Measurements from ENCODE around the gene PIK3CD. TPM values are rescaled to one million over a fixed set of nuclear protein-coding genes. Genes with fewer than 3 reads are reported as not detected.
"Not testable (repeated sequence)": the region's sequence is repeated elsewhere in the genome, so short reads cannot be mapped to it uniquely, and the experiment has no call there.

The PIK3CD gene
- total and polyA plus RNA-seq, 5 experiments from 2014 or later = 56.8 to 343 (median 166) TPM

- Mint-ChIP-seq H3K4me3 (no peak overlapping the region), H3K36me3 (peaks cover 0 to 9% (median 0%) of the 10 kb centered on the region in 3 donors), H3K27ac (no peak overlapping the region), H3K27me3 (no peaks in the 10 kb centered on the region), H3K4me1 (no peaks in the 10 kb centered on the region), H3K9me3 (no peaks in the 10 kb centered on the region)
- DNase-seq (no peak), ATAC-seq (no peak)
- POLR2A ChIA-PET = no interaction called here
Observed at GRCh38 chr1:9610548-9610947, 41.0 kb upstream of the PIK3CD start.

- Mint-ChIP-seq H3K4me1 (no peaks in the 10 kb centered on the region), H3K27ac (no peak overlapping the region)
- no peak for ATAC-seq
Observed at GRCh38 chr1:9611716-9612115, 39.8 kb upstream of the PIK3CD start.

DNA sequence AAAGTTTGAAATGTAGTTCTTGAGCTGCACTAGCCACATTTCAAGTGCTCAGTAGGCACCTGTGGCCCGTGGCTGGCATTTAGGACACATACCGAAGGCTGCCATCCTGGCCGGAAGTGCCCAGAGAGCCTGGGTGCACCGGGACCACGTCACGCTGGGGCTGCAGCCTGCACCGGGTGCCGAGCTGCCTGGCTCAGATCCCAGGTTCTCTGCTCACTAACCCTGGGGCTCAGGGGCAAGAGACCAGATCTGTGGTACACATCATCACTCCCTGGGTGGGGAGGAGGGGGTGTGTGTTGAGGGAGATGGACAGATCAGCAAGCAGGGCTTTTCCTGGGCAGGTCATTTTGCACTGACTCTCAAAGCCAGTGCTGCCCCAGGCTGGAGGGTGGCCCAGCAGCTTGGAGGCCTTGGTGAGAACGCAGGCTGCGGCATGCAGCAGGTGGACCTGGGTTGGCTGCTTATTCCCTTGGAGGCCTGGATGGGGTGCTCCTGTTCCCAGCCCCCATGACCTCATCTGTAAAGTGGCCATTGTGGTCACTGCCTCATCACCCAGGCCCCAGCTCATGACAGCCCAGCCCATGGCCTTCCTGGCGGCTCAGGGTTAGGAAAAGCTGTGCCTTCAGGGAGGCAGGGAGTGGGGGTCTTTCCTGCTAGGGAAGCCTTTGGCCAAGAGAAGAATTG is 39.2 kb upstream of the PIK3CD start:
- Mint-ChIP-seq H3K27ac (no peak overlapping the region), H3K4me3 (no peak overlapping the region), H3K36me3 (peaks cover 0 to 9% (median 0%) of the 10 kb centered on the region in 3 donors), H3K4me1 (no peaks in the 10 kb centered on the region), H3K27me3 (no peaks in the 10 kb centered on the region), H3K9me3 (no peaks in the 10 kb centered on the region)
- ATAC-seq = no peak
- POLR2A ChIA-PET = no interaction called here
- no peak for DNase-seq

More at GRCh38 chr1:9611716-9612115, 39.8 kb upstream of the PIK3CD start:
- POLR2A ChIA-PET = interaction anchor here (0.6 kb wide), 1 partner anchor 807 kb away, joined by 5 read pairs; no protein-coding TSS in a partner anchor
- H3K36me3 Mint-ChIP-seq = peaks cover 0 to 9% (median 0%) of the 10 kb centered on the region in 3 donors
- H3K4me3 Mint-ChIP-seq = no peak overlapping the region
- H3K9me3 Mint-ChIP-seq = no peaks in the 10 kb centered on the region
- DNase-seq = peak in 1 of 10 donors; percentile 57
- H3K27me3 Mint-ChIP-seq = no peaks in the 10 kb centered on the region

DNA sequence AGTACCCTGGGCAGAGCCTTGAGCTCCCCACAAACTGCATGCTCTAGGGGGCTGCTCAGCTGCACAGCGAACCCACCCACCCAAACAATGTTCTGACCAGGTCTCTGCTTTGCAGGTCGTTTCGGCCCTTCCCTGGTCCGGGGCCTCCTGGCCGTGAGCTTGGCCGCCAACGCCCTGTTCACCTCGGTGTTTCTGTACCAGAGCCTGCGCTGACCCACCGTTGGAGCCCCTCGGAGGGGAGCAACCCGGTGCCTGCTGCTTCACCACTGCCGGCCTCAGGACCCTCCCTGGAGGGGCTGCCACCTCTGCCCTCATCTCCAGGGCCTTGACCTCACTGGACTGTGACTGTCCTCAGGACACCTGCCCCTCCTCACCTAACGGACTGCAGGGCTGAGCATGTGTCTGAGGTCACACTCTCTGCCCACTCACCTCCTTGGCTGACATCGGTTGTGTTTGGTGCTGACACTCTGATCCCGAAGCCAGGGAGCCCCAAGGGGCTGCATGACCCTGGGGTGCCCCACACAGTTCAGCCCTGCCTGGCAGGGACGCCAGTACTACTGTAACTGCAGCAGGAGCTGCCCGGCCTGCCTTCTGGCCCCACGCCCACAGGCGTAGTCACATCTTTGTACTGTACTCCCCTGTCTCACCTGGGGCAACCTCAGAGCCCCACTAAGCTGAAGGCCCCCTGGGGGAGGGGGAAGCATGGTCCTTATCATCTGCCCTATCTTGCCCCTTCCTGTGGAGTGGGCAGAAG is 38.5 kb upstream of the PIK3CD start:
- ATAC-seq (no peak), DNase-seq (peak in 1 of 10 donors; percentile 57)
- no peak overlapping the region for H3K27ac Mint-ChIP-seq
- peaks cover 0 to 9% (median 0%) of the 10 kb centered on the region in 3 donors for H3K36me3 Mint-ChIP-seq
- H3K27me3 Mint-ChIP-seq = no peaks in the 10 kb centered on the region
- no peak overlapping the region for H3K4me3 Mint-ChIP-seq
- POLR2A ChIA-PET = no interaction called here
- H3K4me1 Mint-ChIP-seq = no peaks in the 10 kb centered on the region
- no peaks in the 10 kb centered on the region for H3K9me3 Mint-ChIP-seq

DNA sequence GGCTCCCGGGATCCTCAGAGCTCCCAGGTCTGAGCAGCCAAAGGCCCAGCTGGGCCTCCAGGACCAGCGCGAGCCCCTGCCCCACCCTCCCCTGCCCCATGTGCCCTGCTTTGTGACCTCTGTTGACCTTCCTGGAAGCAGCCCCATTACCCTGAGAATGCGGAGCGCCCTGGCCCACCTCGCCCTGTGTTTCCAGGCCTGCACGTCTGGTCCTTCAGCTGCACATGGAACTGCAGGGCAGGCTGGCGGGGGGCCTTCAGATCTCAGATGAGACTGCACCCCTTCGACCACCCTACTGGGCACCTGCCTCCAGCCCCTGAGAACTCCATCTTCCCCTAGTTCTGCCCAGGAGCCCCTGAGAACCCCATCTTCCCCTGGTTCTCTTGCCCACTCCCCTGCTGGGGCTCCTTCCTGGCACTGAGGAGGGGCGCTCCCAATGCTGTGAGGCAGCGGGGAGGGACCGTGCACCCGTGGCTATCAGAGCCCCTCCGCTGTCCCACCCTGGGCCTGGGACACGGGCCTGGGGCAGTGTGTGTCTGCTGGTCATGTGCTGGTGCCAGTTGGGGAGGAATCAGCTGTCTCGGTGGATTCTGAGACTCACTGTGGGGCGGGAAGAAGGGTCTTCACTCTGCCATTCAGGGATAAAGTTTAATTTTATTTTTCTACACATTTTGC is 37.8 kb upstream of the PIK3CD start:
- ATAC-seq (no peak), DNase-seq (no peak)
- H3K27ac Mint-ChIP-seq = no peak overlapping the region
- H3K36me3 Mint-ChIP-seq = peaks cover 0 to 9% (median 0%) of the 10 kb centered on the region in 3 donors
- H3K4me1 Mint-ChIP-seq = no peaks in the 10 kb centered on the region
- no peak overlapping the region for H3K4me3 Mint-ChIP-seq
- peaks cover 0 to 1% (median 0%) of the 10 kb centered on the region in 5 donors for H3K27me3 Mint-ChIP-seq
- POLR2A ChIA-PET = no interaction called here
- no peaks in the 10 kb centered on the region for H3K9me3 Mint-ChIP-seq

DNA sequence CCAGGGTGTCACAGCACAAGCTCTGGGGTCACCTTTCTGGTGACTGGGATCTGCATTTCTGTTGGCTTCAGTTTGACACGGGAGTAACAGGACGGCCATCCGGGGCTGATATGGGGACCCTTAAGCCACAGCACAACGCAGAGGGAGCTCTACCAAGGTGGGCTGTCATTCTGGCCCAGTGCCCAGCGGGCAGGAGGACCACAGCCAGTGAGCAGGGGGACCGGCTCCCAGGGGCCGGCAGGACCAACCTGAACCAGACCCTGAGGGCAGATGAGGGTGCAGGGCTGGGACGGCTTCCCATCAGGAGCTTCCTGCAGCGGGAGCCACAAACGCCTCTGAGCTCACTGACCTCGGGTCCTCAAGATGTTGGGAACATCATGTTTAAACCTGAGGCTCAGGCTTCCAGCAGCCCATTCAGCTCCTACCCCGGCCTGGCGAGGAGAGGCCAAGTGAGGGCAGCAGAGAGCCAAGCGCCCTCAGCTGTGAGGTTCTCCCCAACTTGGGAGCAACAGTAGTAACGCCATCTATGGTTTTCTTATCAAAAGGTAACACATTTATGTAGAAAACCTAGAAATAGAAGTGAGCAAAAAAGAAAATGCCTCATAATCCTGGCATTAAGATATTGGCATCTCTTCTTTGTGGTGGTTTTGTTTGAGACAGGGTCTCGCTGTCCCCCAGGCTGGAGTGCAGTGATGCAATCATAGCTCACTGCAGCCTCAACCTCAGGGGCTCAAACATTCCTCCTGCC is 36.0 kb upstream of the PIK3CD start:
- DNase-seq (peak in 8 of 10 donors; percentile 46 to 79 (median 59)), ATAC-seq (peak; percentile 94 to 97)
- Mint-ChIP-seq H3K27ac (no peak overlapping the region), H3K4me1 (peaks cover 0 to 2% (median 0%) of the 10 kb centered on the region in 4 donors), H3K9me3 (no peaks in the 10 kb centered on the region), H3K27me3 (peaks cover 0 to 9% (median 2%) of the 10 kb centered on the region in 5 donors), H3K4me3 (no peak overlapping the region), H3K36me3 (peaks cover 0 to 2% (median 0%) of the 10 kb centered on the region in 3 donors)
- POLR2A ChIA-PET = interaction anchor here (1.0 to 1.6 kb wide), 3 partner anchors 11 to 103 kb away, joined by 4 to 8 read pairs (median 5); no protein-coding TSS in a partner anchor

DNA sequence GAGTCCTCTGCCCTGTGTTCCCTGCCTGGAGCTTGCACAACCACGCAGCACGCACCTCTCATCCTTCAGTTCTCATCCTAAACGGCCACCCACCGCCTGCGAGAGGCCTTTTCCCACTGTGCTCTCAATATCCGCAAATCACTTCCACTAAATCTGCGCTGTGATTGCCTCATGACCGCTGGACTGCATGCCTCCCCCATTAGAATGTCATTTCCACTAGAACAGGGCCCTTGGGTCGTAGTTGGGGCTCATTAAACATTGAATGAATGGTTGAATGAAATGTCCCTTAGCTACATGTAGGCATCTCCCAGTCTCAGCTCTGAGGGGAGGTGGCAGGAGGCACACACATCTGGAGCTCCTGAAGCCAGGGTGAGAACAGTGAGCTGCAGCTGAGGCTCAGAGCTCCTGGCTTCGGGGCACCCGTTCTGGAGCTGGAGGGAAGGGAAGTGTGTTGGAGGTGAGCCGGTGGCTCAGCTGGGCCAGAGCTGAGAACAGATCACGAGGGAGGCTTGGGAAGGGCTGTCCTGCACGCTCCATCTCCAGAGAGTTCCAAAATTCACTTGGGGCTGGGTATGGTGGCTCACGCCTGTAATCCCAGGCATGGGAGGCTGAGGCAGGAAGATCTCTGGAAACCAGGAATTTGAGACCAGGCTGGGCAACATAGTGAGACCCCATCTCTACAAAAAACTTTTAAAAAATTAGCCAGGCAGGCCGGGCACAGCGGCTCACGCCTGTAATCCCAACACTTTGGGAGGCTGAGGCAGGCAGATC is 32.4 kb upstream of the PIK3CD start:
- H3K4me3 Mint-ChIP-seq = no peak overlapping the region
- peaks cover 0 to 10% (median 4%) of the 10 kb centered on the region in 5 donors for H3K27me3 Mint-ChIP-seq
- ATAC-seq = no peak
- DNase-seq = no peak
- peaks cover 0 to 2% (median under 1%) of the 10 kb centered on the region in 4 donors for H3K4me1 Mint-ChIP-seq
- POLR2A ChIA-PET = interaction anchor here (0.7 kb wide), 1 partner anchor 102 kb away, joined by 3 read pairs; no protein-coding TSS in a partner anchor
- H3K9me3 Mint-ChIP-seq = no peaks in the 10 kb centered on the region
- peak overlapping the region in 1 of 10 donors; percentile 44 for H3K27ac Mint-ChIP-seq
- H3K36me3 Mint-ChIP-seq = no peaks in the 10 kb centered on the region

- ATAC-seq = no peak
- H3K27ac Mint-ChIP-seq = no peak overlapping the region
- peaks cover 2 to 8% (median 4%) of the 10 kb centered on the region in 4 donors for H3K4me1 Mint-ChIP-seq
- POLR2A ChIA-PET = interaction anchor here (28.5 kb wide), 1 partner anchor 38 kb away, joined by 1921 read pairs; the partner anchor contains the start of gene PIK3CD
- H3K36me3 Mint-ChIP-seq = no peaks in the 10 kb centered on the region
- no peak for DNase-seq
- H3K4me3 Mint-ChIP-seq = no peak overlapping the region
- H3K27me3 Mint-ChIP-seq = peaks cover 0 to 10% (median 4%) of the 10 kb centered on the region in 5 donors
- no peaks in the 10 kb centered on the region for H3K9me3 Mint-ChIP-seq
Observed at GRCh38 chr1:9621032-9621431, 30.5 kb upstream of the PIK3CD start.

- Mint-ChIP-seq H3K27me3 (peaks cover 0 to 7% (median 4%) of the 10 kb centered on the region in 5 donors), H3K36me3 (no peaks in the 10 kb centered on the region), H3K9me3 (no peaks in the 10 kb centered on the region), H3K4me3 (peak overlapping the region in 4 of 10 donors; percentile 5 to 40 (median 28)), H3K27ac (peak overlapping the region in 3 of 10 donors; percentile 36 to 62 (median 48)), H3K4me1 (peaks cover 13 to 31% (median 24%) of the 10 kb centered on the region in 4 donors)
- POLR2A ChIA-PET = interaction anchor here (0.6 to 28.5 kb wide), 4 partner anchors 35 to 377 kb away, joined by 3 to 1921 read pairs (median 589); partner anchors contain the start of gene PIK3CD
- ATAC-seq (no peak), DNase-seq (no peak)
Observed at GRCh38 chr1:9624081-9624480, 27.4 kb upstream of the PIK3CD start.

DNA sequence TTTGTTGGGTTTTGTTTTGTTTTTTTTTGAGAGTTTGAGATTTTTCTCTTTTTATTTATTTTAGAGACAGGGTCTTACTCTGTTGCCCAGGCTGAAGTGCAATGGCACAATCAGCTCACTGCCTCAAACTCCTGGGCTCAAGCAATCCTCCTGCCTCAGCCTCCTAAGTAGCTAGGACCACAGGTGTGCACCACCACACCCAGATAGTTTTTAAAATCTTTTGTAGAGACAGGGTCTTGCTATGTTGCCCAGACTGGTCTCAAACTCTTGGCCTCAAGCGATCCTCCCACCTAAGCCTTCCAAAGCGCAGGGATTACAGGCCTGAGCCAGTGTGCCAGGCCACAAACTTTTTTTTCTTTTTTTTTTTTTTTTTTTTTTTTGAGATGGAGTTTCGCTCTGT is 26.5 kb upstream of the PIK3CD start:
- peak overlapping the region in 2 of 10 donors; percentile 48 to 65 for H3K27ac Mint-ChIP-seq
- H3K4me3 Mint-ChIP-seq = peak overlapping the region in 1 of 10 donors; percentile 44
- not testable (repeated sequence) for H3K36me3 Mint-ChIP-seq, ATAC-seq, H3K27me3 Mint-ChIP-seq, DNase-seq, H3K9me3 Mint-ChIP-seq
- POLR2A ChIA-PET = interaction anchor here (0.7 to 28.5 kb wide), 4 partner anchors 34 to 159 kb away, joined by 3 to 1921 read pairs (median 590); partner anchors contain the start of gene PIK3CD
- H3K4me1 Mint-ChIP-seq = peaks cover 15 to 38% (median 28%) of the 10 kb centered on the region in 4 donors

GRCh38 chr1:9626201-9626608 is 25.3 kb upstream of the PIK3CD start:
- Mint-ChIP-seq H3K9me3 (no peaks in the 10 kb centered on the region), H3K4me1 (peaks cover 18 to 48% (median 28%) of the 10 kb centered on the region in 4 donors), H3K36me3 (peaks cover 3 to 6% (median 5%) of the 10 kb centered on the region in 3 donors), H3K4me3 (peak overlapping the region; percentile 76 to 100 (median 92)), H3K27me3 (no peaks in the 10 kb centered on the region), H3K27ac (peak overlapping the region in 9 of 10 donors; percentile 75 to 93 (median 86))
- ATAC-seq (no peak), DNase-seq (peak in 2 of 10 donors; percentile 14 to 36)
- POLR2A ChIA-PET = interaction anchor here (0.7 to 28.5 kb wide), 13 partner anchors 10 to 243 kb away, joined by 3 to 1921 read pairs (median 6); partner anchors contain the start of gene PIK3CD

Measured in naive thymus-derived CD8-positive, alpha-beta T cell (primary cell).